Measurements from ENCODE around the gene ZFAND6.

The ZFAND6 gene

DNA sequence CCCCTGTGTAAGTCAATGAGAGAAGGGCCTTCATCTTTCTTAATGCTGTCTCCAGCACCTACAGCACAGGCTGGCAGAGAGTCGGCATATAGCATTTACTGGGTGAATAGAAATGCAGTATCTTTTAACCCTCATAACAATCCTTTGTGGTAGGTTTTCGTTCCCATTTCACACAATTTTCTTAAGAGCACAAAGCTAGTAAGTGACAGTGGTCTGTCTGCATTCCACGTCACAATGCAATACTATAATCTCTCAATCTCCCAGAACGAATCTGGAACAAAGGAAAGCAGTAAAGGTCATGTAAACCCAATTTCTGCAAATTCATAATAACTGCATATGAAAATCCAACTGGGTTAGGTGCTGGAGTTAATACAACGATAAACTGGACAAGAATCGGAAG, 1.4 kb upstream of the ZFAND6 start:
- Histone ChIP-seq H2AFZ (ENCODE audit: low read depth) (no peak overlapping the region), H3K9ac (no peak overlapping the region), H3K36me3 (ENCODE audit: insufficient read depth) (no peaks in the 10 kb centered on the region), H4K20me1 (ENCODE audit: insufficient read depth) (no peaks in the 10 kb centered on the region), H3K79me2 (ENCODE audit: insufficient read depth, low read depth) (peaks cover 27% of the 10 kb centered on the region), H3K27ac (no peak overlapping the region), H3K4me1 (ENCODE audit: low read depth, poor library complexity, severe bottlenecking) (peaks cover 54% of the 10 kb centered on the region), H3K27me3 (ENCODE audit: insufficient read depth, low read depth) (no peaks in the 10 kb centered on the region), H3K4me2 (peak overlapping the region; percentile 64; the same call in 1 of the 2 replicates), H3K4me3 (IDR thresholded peaks at IDR 0.05; ENCODE audit: insufficient read depth, low read depth, low read length) (no peak overlapping the region)
- TF ChIP-seq, protein P1, sequence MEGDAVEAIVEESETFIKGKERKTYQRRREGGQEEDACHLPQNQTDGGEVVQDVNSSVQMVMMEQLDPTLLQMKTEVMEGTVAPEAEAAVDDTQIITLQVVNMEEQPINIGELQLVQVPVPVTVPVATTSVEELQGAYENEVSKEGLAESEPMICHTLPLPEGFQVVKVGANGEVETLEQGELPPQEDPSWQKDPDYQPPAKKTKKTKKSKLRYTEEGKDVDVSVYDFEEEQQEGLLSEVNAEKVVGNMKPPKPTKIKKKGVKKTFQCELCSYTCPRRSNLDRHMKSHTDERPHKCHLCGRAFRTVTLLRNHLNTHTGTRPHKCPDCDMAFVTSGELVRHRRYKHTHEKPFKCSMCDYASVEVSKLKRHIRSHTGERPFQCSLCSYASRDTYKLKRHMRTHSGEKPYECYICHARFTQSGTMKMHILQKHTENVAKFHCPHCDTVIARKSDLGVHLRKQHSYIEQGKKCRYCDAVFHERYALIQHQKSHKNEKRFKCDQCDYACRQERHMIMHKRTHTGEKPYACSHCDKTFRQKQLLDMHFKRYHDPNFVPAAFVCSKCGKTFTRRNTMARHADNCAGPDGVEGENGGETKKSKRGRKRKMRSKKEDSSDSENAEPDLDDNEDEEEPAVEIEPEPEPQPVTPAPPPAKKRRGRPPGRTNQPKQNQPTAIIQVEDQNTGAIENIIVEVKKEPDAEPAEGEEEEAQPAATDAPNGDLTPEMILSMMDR (conservative IDR thresholded peaks at IDR 0.05; ENCODE audit: low read depth, low read length), result no peak

DNA sequence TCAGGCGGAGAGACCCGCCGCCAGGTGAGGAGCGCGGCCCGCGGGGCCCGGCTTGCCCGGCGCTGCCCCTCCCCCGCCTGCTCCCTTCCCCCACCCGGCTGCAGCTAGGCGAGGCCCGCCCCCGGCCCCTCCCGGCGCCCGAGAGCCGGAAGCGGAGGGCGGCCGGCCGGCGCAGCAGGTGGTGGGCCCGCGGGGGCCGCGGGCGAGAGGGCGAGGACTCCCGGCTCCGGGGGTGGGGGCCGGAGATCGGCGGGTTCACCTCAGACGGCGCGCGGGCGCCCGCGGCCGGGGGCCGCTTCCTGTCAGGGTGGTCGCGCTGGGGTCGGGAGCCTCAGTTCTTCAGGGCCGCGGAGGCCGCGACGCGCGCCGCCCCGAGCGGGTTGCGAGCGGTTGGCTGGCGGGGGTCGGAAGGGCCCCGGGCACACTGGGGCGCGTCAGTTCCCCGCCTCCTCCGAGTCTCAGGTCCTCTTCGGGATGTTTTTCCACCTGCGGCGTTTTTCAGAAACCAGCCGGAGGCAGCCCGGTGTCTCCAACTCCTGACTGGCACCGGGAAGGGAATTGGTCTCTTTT, 395 bp downstream of the ZFAND6 start:
- Histone ChIP-seq H3K4me1 (ENCODE audit: low read depth, poor library complexity, severe bottlenecking) (peaks cover 55% of the 10 kb centered on the region), H3K79me2 (ENCODE audit: insufficient read depth, low read depth) (peaks cover 37% of the 10 kb centered on the region), H3K27me3 (ENCODE audit: insufficient read depth, low read depth) (no peaks in the 10 kb centered on the region), H3K27ac (peak overlapping the region; percentile 84), H3K9ac (peak overlapping the region; percentile 76), H3K36me3 (ENCODE audit: insufficient read depth) (no peaks in the 10 kb centered on the region), H3K4me3 (IDR thresholded peaks at IDR 0.05; ENCODE audit: insufficient read depth, low read depth, low read length) (no peak overlapping the region), H4K20me1 (ENCODE audit: insufficient read depth) (no peaks in the 10 kb centered on the region), H2AFZ (ENCODE audit: low read depth) (peak overlapping the region; percentile 88), H3K4me2 (peak overlapping the region; percentile 50; the same call in 1 of the 2 replicates)
- TF ChIP-seq, protein P1 (conservative IDR thresholded peaks at IDR 0.05; ENCODE audit: low read depth, low read length), result no peak

DNA sequence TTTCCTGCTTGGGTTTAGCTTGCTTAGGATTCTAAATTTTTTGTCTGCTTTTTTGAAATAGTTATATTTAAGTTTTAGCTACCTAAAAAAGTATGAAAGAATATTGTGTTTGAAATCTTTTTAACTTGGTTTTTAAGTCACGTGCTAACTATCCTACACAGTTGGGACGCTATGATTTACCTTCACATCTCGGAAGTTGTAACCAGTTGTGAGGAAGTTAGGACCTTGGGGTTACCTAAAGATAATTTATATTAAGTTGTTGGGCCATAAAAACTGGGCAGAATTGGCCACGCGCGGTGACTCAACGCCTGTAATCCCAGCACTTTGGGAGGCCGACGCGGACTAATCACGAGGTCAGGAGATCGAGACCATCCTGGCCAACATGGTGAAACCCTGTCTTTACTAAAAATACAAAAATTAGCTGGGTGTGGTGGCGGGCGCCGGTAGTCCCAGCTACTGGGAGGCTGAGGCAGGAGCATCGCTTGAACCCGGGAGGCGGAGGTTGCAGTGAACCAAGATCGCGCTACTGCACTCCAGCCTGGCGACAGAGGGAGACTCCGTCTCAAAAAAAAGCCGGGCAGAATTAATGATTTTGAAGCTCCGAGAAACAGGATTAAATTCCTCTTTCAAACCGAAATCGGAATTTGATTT, 1.0 kb downstream of the ZFAND6 start:
- peak overlapping the region; percentile 50 for H3K4me2 ChIP-seq
- TF ChIP-seq, protein P1 (conservative IDR thresholded peaks at IDR 0.05; ENCODE audit: low read depth, low read length), result no peak
- no peaks in the 10 kb centered on the region for H3K36me3 ChIP-seq (ENCODE audit: insufficient read depth)
- peaks cover 42% of the 10 kb centered on the region for H3K79me2 ChIP-seq (ENCODE audit: insufficient read depth, low read depth)
- H3K4me3 ChIP-seq (IDR thresholded peaks at IDR 0.05; ENCODE audit: insufficient read depth, low read depth, low read length), result no peak overlapping the region
- H3K27ac ChIP-seq, result peak overlapping the region; percentile 84
- peaks cover 50% of the 10 kb centered on the region for H3K4me1 ChIP-seq (ENCODE audit: low read depth, poor library complexity, severe bottlenecking)
- H4K20me1 ChIP-seq (ENCODE audit: insufficient read depth), result no peaks in the 10 kb centered on the region
- H2AFZ ChIP-seq (ENCODE audit: low read depth), result peak overlapping the region; percentile 88
- no peaks in the 10 kb centered on the region for H3K27me3 ChIP-seq (ENCODE audit: insufficient read depth, low read depth)
- H3K9ac ChIP-seq, result peak overlapping the region; percentile 76

DNA sequence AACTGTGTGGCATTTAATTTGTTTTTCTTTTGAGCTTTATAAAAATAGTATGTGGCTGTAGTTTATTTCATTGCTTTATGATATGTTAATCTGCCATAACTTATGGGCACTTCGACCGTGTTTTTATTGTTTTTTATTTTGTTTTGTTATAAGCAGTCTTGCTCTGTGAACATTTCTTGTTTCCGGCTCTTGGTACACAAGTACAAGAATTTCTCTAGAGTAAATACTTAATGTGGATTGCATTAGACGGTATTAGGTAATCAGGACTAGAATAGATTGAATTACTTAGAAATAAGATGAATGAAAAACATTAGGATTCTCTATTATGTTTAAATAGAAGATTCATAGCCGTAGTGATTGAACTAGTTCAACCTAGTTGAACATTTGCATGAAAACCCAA, 2.1 kb downstream of the ZFAND6 start:
- Histone ChIP-seq H3K36me3 (ENCODE audit: insufficient read depth) (no peaks in the 10 kb centered on the region), H4K20me1 (ENCODE audit: insufficient read depth) (no peaks in the 10 kb centered on the region), H2AFZ (ENCODE audit: low read depth) (no peak overlapping the region), H3K4me2 (0 out of 2 replicates have a peak overlapping the region, but pooled peaks have one; percentile 50), H3K79me2 (ENCODE audit: insufficient read depth, low read depth) (peaks cover 48% of the 10 kb centered on the region), H3K27ac (no peak overlapping the region), H3K9ac (no peak overlapping the region), H3K4me1 (ENCODE audit: low read depth, poor library complexity, severe bottlenecking) (peaks cover 39% of the 10 kb centered on the region), H3K27me3 (ENCODE audit: insufficient read depth, low read depth) (no peaks in the 10 kb centered on the region), H3K4me3 (IDR thresholded peaks at IDR 0.05; ENCODE audit: insufficient read depth, low read depth, low read length) (no peak overlapping the region)
- TF ChIP-seq, protein P1 (conservative IDR thresholded peaks at IDR 0.05; ENCODE audit: low read depth, low read length), result no peak

All from KMS-11 (cell line).